H1 (cell line): ENCODE measurements around the gene SOAT2. TPM values are rescaled to one million over a fixed set of nuclear protein-coding genes. Genes with fewer than 3 reads are reported as not detected.

Source experiments
- CREB1 ChIP-seq: IDR thresholded peaks from 2 replicates; pipeline ENCODE4 v1.6.1; 2012; ENCODE audit warnings: inconsistent platforms
- JUN ChIP-seq: IDR thresholded peaks from 2 replicates; pipeline ENCODE4 v1.6.1; 2011; ENCODE audit warnings: low read depth, mild to moderate bottlenecking, improper control_type of control experiment, low read length
- KDM4A ChIP-seq: IDR thresholded peaks from one replicate; pipeline ENCODE4 v1.7.1; 2012; ENCODE audit warnings: low read depth, mild to moderate bottlenecking, moderate library complexity, low read length, inconsistent platforms; ENCODE audit not compliant: severe bottlenecking
- PHF8 ChIP-seq: fragments of 200-600 bp; sonication (generic); conservative IDR thresholded peaks from 2 replicates; pipeline ENCODE4 v1.7.1; 2012; ENCODE audit warnings: low read depth, mild to moderate bottlenecking, inconsistent platforms, low read length, moderate library complexity
- RAD21 ChIP-seq, 2 experiments: IDR thresholded peaks in 1 of 2; conservative IDR thresholded peaks in 1 of 2; 2 replicates each; pipeline ENCODE4 v1.6.1; 2011; ENCODE audit warnings: low read depth in 2 of 2, low read length in 2 of 2, improper control_type of control experiment in 1 of 2, inconsistent platforms in 1 of 2, mild to moderate bottlenecking in 1 of 2, moderate library complexity in 1 of 2
- SP1 ChIP-seq: IDR thresholded peaks from 2 replicates; pipeline ENCODE4 v1.6.1; 2011; ENCODE audit warnings: low read depth, low read length
- SP2 ChIP-seq: IDR thresholded peaks from 2 replicates; pipeline ENCODE4 v1.6.1; 2012; ENCODE audit warnings: mild to moderate bottlenecking, low read length, inconsistent platforms
- SP4 ChIP-seq: IDR thresholded peaks from 2 replicates; pipeline ENCODE4 v1.6.1; 2012; ENCODE audit warnings: low read length, inconsistent platforms
- TAF7 ChIP-seq: optimal IDR thresholded peaks from 2 replicates; pipeline ENCODE3; 2011; ENCODE audit warnings: low read depth, mild to moderate bottlenecking, inconsistent platforms, low read length, moderate library complexity, borderline replicate concordance
- polyA plus RNA-seq, 7 experiments: library from polyadenylated mRNA; depleted of rRNA in 3 of 7; stranded (reverse) in 5 of 7; unstranded in 2 of 7; fragments of >200 nt in 5 of 7; fragments of 200-250 nt in 2 of 7; gene quantifications; 1 replicate in 5 of 7; 2 replicates in 1 of 7; 4 replicates in 1 of 7; pipeline versions ENCODE4 v1.2.1 to v1.2.3, GENCODE V29; 2011 to 2013; ENCODE audit warnings: missing spikeins in 2 of 7, mixed read lengths in 2 of 7
- total RNA-seq: library from RNA; stranded (reverse); fragmentation: NEBNext Ultra II Directional; extraction: Animal tissue kit (Norgen Biotek cat#: 25700); gene quantifications from 2 replicates; pipeline ENCODE4 v1.2.1, GENCODE V29; 2021

Gene SOAT2
- total and polyA plus RNA-seq, 2 of the 8 experiments (the other 6 are each of a cell fraction or from before 2014, with no cell fraction given): 0.08 TPM; not detected in 1

DNA sequence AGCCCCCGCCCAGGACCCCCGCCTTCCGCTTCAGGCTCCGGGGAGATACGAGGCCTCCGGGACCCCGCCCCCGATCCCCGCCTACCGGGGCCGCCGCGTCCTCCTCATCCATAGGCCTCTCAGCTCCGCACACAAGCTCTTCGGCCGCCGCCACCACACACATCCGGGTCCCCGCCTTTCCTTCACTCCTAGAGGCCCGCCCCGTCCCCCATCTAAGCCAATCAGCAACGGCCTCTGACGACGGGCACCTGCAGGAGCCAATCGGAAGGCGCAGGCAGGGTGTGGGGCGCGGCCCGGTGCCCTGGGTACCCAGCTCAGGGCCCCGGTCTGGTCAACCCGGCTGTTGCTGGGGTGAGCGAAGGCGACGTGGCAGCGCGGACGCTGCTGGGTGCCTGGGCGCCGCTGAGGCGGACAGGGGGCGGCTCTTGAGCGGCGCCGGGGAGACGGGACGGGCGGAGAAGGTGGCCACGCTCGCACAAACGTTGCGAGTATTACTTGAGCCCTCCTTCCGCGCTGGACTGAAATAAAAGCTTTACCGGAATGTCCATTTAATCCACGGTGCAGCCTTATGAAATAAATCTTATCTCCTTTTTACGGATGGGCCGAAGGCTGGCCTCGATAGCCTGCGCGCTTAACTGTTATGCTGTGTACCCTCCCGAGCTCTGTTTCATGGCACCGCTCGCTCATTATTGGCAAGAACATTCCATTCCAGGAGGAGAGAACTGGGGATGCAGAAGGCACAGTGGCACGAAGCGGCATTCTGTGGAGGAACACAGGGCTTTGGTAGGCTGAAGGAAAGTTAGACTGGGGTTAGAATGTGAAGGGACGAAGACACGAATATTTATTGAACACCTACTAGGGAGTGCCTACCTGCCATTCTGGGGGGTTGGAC lies 23.8 kb upstream of the SOAT2 start, which contains the start of gene SPRYD3 (continued):
- TF ChIP-seq KDM4A (peak; percentile 75), TAF7 (peak; percentile 38), JUN (no peak), CREB1 (peak; percentile 51), PHF8 (peak; percentile 59), SP4 (0 out of 2 replicates have a peak, but pooled peaks have one; percentile 39), SP1 (peak; percentile 98), SP2 (peak; percentile 94), RAD21 (IDR thresholded peaks at IDR 0.05 in 1 of 2, conservative IDR thresholded peaks at IDR 0.05 in 1 of 2; ENCODE audit: low read depth in 2 of 2, low read length in 2 of 2) (no peak)
